Measurements from ENCODE around the gene HOXD4. TPM values are rescaled to one million over a fixed set of nuclear protein-coding genes. Genes with fewer than 3 reads are reported as not detected.

The HOXD4 gene
- total RNA-seq, 6 donors from 2014 or later: 0.79 to 0.81 TPM; not detected in 4

GRCh38 chr2:176122052-176122682 is 29.2 kb upstream of the HOXD4 start:
- no peak for TF ChIP-seq EP300 (IDR thresholded peaks at IDR 0.05)
- TF ChIP-seq POLR2A (IDR thresholded peaks at IDR 0.05): no peak
- no peak for TF ChIP-seq POLR2AphosphoS5 (IDR thresholded peaks at IDR 0.05)
- TF ChIP-seq CTCF (IDR thresholded peaks at IDR 0.05): no peak
- 9 to 13% methylated on average over 18 to 46 of the region's 47 CpGs for WGBS, 2 donors
- Histone ChIP-seq H3K27ac (no peak overlapping the region), H3K4me3 (peak overlapping the region in 3 of 4 donors; percentile 5 to 40 (median 37)), H3K4me1 (peaks cover 13 to 25% (median 21%) of the 10 kb centered on the region in 4 donors), H3K36me3 (no peaks in the 10 kb centered on the region), H3K27me3 (peaks cover 3 to 87% (median 55%) of the 10 kb centered on the region in 4 donors), H3K9me3 (peaks cover 0 to 5% (median 0%) of the 10 kb centered on the region in 4 donors)
- ATAC-seq (ENCODE audit: low FRiP score in 2 of 2) (peak in 1 of 2 donors; percentile 14), DNase-seq (peak in 1 of 2 donors; percentile 75)

- Histone ChIP-seq H3K9me3 (peaks cover 0 to 5% (median 0%) of the 10 kb centered on the region in 4 donors), H3K36me3 (no peaks in the 10 kb centered on the region), H3K27me3 (peaks cover 3 to 84% (median 52%) of the 10 kb centered on the region in 4 donors), H3K4me3 (peak within 1 kb of the TSS in 3 of 4 donors; percentile 5 to 40 (median 37)), H3K27ac (no peak within 1 kb of the TSS), H3K4me1 (peaks cover 13 to 24% (median 22%) of the 10 kb centered on the region in 4 donors)
- peak in 1 of 2 donors; percentile 73 for ATAC-seq (ENCODE audit: low FRiP score in 2 of 2)
- TF ChIP-seq POLR2A (IDR thresholded peaks at IDR 0.05) (no peak), CTCF (IDR thresholded peaks at IDR 0.05) (no peak), POLR2AphosphoS5 (IDR thresholded peaks at IDR 0.05) (no peak), EP300 (IDR thresholded peaks at IDR 0.05) (no peak)
- DNase-seq: peak in 1 of 2 donors; percentile 83
- WGBS, 2 donors: 5 to 7% methylated on average over 19 to 33 of the region's 84 CpGs
Measured at GRCh38 chr2:176122683-176123410, 28.5 kb upstream of the HOXD4 start, which contains the start of gene HOXD9. Gene HOXD9 (plus strand): TSS chr2:176122719. CDS start chr2:176122769, 50 bp downstream.

GRCh38 chr2:176123411-176124109 is 27.8 kb upstream of the HOXD4 start:
- H3K27ac ChIP-seq: no peak overlapping the region
- no peak for DNase-seq
- H3K9me3 ChIP-seq: peaks cover 0 to 5% (median 0%) of the 10 kb centered on the region in 4 donors
- peak overlapping the region in 2 of 4 donors; percentile 37 to 40 for H3K4me3 ChIP-seq
- H3K27me3 ChIP-seq: peaks cover 1 to 84% (median 55%) of the 10 kb centered on the region in 4 donors
- WGBS, 2 donors: 8 to 10% methylated on average over 33 to 40 of the region's 40 CpGs
- no peak for ATAC-seq (ENCODE audit: low FRiP score in 2 of 2)
- H3K36me3 ChIP-seq: no peaks in the 10 kb centered on the region
- TF ChIP-seq CTCF (IDR thresholded peaks at IDR 0.05) (no peak), EP300 (IDR thresholded peaks at IDR 0.05) (no peak), POLR2AphosphoS5 (IDR thresholded peaks at IDR 0.05) (no peak), POLR2A (IDR thresholded peaks at IDR 0.05) (no peak)
- peaks cover 13 to 27% (median 22%) of the 10 kb centered on the region in 4 donors for H3K4me1 ChIP-seq

- Histone ChIP-seq H3K4me1 (peaks cover 16 to 35% (median 23%) of the 10 kb centered on the region in 4 donors), H3K36me3 (no peaks in the 10 kb centered on the region), H3K27me3 (peaks cover 1 to 84% (median 59%) of the 10 kb centered on the region in 4 donors), H3K9me3 (peaks cover 0 to 5% (median 0%) of the 10 kb centered on the region in 4 donors), H3K4me3 (no peak overlapping the region), H3K27ac (no peak overlapping the region)
- DNase-seq (no peak), ATAC-seq (ENCODE audit: low FRiP score in 2 of 2) (no peak)
- no peak for TF ChIP-seq EP300 (IDR thresholded peaks at IDR 0.05)
- TF ChIP-seq POLR2A (IDR thresholded peaks at IDR 0.05): no peak
- TF ChIP-seq CTCF (IDR thresholded peaks at IDR 0.05): no peak
- TF ChIP-seq POLR2AphosphoS5 (IDR thresholded peaks at IDR 0.05): no peak
- WGBS, 2 donors: 8 to 11% methylated on average over 14 to 15 of the region's 34 CpGs
Measured at GRCh38 chr2:176124110-176124946, 27.0 kb upstream of the HOXD4 start.
